ENCODE results near the gene ITPK1.

The ITPK1 gene

DNA sequence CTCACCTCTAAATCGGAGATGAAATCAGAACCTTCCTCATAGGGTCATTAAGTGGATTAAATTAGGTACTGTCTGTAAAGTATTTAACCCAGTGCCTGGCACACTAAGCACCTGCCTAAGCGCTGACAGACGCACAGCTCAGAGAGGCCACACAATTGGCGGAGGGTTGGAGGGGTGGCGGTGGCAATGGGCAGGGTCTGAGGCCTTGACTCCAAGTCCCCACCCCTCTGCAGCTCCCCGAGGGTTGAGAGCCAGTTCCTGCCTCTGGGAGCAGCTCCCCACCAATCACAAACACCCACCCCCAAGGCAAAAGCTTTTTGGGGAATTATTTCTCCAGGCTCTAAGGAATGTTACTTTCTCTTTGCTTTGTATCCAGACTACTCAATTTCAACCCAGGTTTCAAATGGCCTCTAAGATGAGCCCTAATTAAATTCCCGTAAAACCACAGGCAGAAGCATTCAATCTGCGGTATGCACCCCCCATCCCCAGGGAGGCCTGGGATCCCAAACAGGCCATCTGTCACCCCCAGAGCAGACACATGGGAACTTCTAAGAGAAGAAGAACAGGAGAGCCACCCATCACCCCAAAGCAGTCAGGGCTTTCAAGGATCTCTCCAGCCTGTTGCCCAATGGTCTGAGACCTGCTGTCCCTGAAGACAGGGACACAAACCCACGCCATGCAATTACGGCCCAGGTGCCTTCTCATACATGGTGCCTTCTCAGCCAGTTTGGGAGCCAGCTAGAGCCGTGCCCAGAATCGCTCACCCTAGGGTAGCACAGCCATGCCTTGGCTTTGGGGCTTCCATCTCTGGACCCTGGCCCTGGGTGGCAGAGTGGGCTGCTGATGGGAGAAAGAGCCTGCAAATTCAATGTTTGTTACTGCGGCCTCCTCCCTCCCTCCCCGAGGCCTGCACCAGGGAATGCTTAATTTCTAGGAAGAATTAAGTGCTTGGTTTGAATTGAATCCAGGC, 126.7 kb downstream of the ITPK1 start:
- Histone ChIP-seq H3K9ac (ENCODE audit: low read length) (no peak overlapping the region), H3K36me3 (ENCODE audit: control insufficient read depth, insufficient read depth, low read length) (no peaks in the 10 kb centered on the region), H3K9me3 (ENCODE audit: control insufficient read depth, low read length) (no peaks in the 10 kb centered on the region), H3K4me3 (ENCODE audit: low read length) (no peak overlapping the region), H3K27me3 (ENCODE audit: control insufficient read depth, insufficient read depth, low read length) (no peaks in the 10 kb centered on the region), H3K4me1 (ENCODE audit: control insufficient read depth, insufficient read depth, low read length) (peaks cover 15% of the 10 kb centered on the region)

- peaks cover 12% of the 10 kb centered on the region for H3K4me1 ChIP-seq (ENCODE audit: control insufficient read depth, insufficient read depth, low read length)
- H3K4me3 ChIP-seq (ENCODE audit: low read length): no peak overlapping the region
- H3K27me3 ChIP-seq (ENCODE audit: control insufficient read depth, insufficient read depth, low read length): no peaks in the 10 kb centered on the region
- no peaks in the 10 kb centered on the region for H3K9me3 ChIP-seq (ENCODE audit: control insufficient read depth, low read length)
- no peaks in the 10 kb centered on the region for H3K36me3 ChIP-seq (ENCODE audit: control insufficient read depth, insufficient read depth, low read length)
- H3K9ac ChIP-seq (ENCODE audit: low read length): no peak overlapping the region
Observed at GRCh38 chr14:92987713-92988510, 127.8 kb downstream of the ITPK1 start.

DNA sequence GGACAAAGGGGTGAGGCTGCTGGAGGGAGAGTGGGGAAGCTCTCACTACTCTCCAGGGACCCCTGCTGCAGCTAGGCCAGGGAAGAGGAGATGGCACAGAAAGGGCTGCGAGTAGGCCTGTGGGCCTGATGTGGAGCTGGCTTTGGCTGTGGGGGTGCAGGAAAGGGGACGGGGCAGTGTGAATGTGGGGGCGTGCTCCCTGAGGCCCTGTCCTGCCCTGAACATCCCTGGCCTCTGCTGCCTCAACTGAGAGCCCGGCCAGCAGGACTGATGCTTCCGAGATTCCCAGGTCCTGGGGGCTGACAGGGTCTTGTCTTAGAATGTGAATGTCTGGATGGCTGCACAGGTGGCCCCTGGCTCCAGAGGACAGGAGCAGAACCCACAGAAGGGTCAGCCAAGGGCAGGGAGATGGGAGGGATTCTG, 128.6 kb downstream of the ITPK1 start:
- H3K27me3 ChIP-seq (ENCODE audit: control insufficient read depth, insufficient read depth, low read length): no peaks in the 10 kb centered on the region
- H3K9ac ChIP-seq (ENCODE audit: low read length): no peak overlapping the region
- no peaks in the 10 kb centered on the region for H3K36me3 ChIP-seq (ENCODE audit: control insufficient read depth, insufficient read depth, low read length)
- H3K4me3 ChIP-seq (ENCODE audit: low read length): no peak overlapping the region
- no peaks in the 10 kb centered on the region for H3K9me3 ChIP-seq (ENCODE audit: control insufficient read depth, low read length)
- H3K4me1 ChIP-seq (ENCODE audit: control insufficient read depth, insufficient read depth, low read length): peaks cover 12% of the 10 kb centered on the region

- Histone ChIP-seq H3K27me3 (ENCODE audit: control insufficient read depth, insufficient read depth, low read length) (no peaks in the 10 kb centered on the region), H3K4me1 (ENCODE audit: control insufficient read depth, insufficient read depth, low read length) (peaks cover 12% of the 10 kb centered on the region), H3K9me3 (ENCODE audit: control insufficient read depth, low read length) (no peaks in the 10 kb centered on the region), H3K9ac (ENCODE audit: low read length) (no peak overlapping the region), H3K4me3 (ENCODE audit: low read length) (no peak overlapping the region), H3K36me3 (ENCODE audit: control insufficient read depth, insufficient read depth, low read length) (no peaks in the 10 kb centered on the region)
Observed at GRCh38 chr14:92986254-92987147, 129.2 kb downstream of the ITPK1 start.

- Histone ChIP-seq H3K4me3 (ENCODE audit: low read length) (no peak overlapping the region), H3K4me1 (ENCODE audit: control insufficient read depth, insufficient read depth, low read length) (peaks cover 12% of the 10 kb centered on the region), H3K9ac (ENCODE audit: low read length) (no peak overlapping the region), H3K27me3 (ENCODE audit: control insufficient read depth, insufficient read depth, low read length) (no peaks in the 10 kb centered on the region), H3K9me3 (ENCODE audit: control insufficient read depth, low read length) (no peaks in the 10 kb centered on the region), H3K36me3 (ENCODE audit: control insufficient read depth, insufficient read depth, low read length) (no peaks in the 10 kb centered on the region)
Observed at GRCh38 chr14:92985521-92985920, 130.2 kb downstream of the ITPK1 start.

DNA sequence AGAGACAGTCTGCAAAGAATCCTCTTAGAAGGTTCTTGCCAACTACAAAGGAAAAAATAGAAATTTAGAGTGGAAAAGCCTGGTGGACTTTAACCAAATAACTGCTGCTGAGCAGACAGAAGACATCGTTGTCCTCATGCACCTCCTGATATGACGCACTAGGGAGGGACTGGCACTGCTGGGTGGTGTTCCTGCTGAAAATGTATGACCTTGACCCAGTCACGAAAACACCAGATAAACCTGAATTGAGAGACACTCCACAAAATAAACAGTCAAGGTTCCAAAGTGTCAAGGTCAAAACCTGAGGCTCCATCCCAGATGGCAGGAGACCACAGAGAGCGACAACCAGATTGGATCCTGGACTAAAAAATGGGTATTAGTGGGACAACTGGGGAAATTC, 130.8 kb downstream of the ITPK1 start:
- Histone ChIP-seq H3K27me3 (ENCODE audit: control insufficient read depth, insufficient read depth, low read length) (no peaks in the 10 kb centered on the region), H3K9ac (ENCODE audit: low read length) (no peak overlapping the region), H3K4me3 (ENCODE audit: low read length) (no peak overlapping the region), H3K4me1 (ENCODE audit: control insufficient read depth, insufficient read depth, low read length) (peaks cover 12% of the 10 kb centered on the region), H3K9me3 (ENCODE audit: control insufficient read depth, low read length) (no peaks in the 10 kb centered on the region), H3K36me3 (ENCODE audit: control insufficient read depth, insufficient read depth, low read length) (no peaks in the 10 kb centered on the region)

- H3K4me3 ChIP-seq (ENCODE audit: low read length): no peak overlapping the region
- H3K27me3 ChIP-seq (ENCODE audit: control insufficient read depth, insufficient read depth, low read length): no peaks in the 10 kb centered on the region
- peaks cover 12% of the 10 kb centered on the region for H3K4me1 ChIP-seq (ENCODE audit: control insufficient read depth, insufficient read depth, low read length)
- H3K9ac ChIP-seq (ENCODE audit: low read length): no peak overlapping the region
- H3K36me3 ChIP-seq (ENCODE audit: control insufficient read depth, insufficient read depth, low read length): no peaks in the 10 kb centered on the region
- no peaks in the 10 kb centered on the region for H3K9me3 ChIP-seq (ENCODE audit: control insufficient read depth, low read length)
Observed at GRCh38 chr14:92984082-92984788, 131.5 kb downstream of the ITPK1 start.

GRCh38 chr14:92982956-92983355, 132.8 kb downstream of the ITPK1 start:
- Histone ChIP-seq H3K27me3 (ENCODE audit: control insufficient read depth, insufficient read depth, low read length) (no peaks in the 10 kb centered on the region), H3K9ac (ENCODE audit: low read length) (no peak overlapping the region), H3K4me1 (ENCODE audit: control insufficient read depth, insufficient read depth, low read length) (peaks cover 12% of the 10 kb centered on the region), H3K9me3 (ENCODE audit: control insufficient read depth, low read length) (no peaks in the 10 kb centered on the region), H3K36me3 (ENCODE audit: control insufficient read depth, insufficient read depth, low read length) (no peaks in the 10 kb centered on the region), H3K4me3 (ENCODE audit: low read length) (no peak overlapping the region)

DNA sequence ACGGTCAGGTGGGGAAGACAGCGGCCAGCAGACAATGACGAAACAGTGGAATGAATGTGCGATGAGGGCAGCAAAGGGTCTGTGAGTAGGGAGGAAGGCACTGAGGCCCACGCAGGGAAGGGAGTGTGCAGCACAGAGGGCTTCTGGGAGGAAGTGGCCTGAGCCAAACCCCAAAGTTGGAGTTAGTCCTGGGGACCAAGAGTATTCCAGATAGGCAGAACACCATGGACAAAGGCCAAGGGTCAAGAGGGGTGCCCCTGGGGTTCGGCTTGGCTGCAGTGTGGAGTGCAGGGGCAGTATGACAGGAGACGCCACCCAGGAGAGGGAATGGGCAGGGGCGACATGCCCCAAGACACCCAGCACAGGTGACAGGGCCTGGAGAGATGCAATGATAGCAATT, 134.0 kb downstream of the ITPK1 start:
- no peaks in the 10 kb centered on the region for H3K27me3 ChIP-seq (ENCODE audit: control insufficient read depth, insufficient read depth, low read length)
- peaks cover 12% of the 10 kb centered on the region for H3K4me1 ChIP-seq (ENCODE audit: control insufficient read depth, insufficient read depth, low read length)
- no peak overlapping the region for H3K9ac ChIP-seq (ENCODE audit: low read length)
- H3K9me3 ChIP-seq (ENCODE audit: control insufficient read depth, low read length): no peaks in the 10 kb centered on the region
- no peak overlapping the region for H3K4me3 ChIP-seq (ENCODE audit: low read length)
- H3K36me3 ChIP-seq (ENCODE audit: control insufficient read depth, insufficient read depth, low read length): no peaks in the 10 kb centered on the region

GRCh38 chr14:92980866-92981265, 134.9 kb downstream of the ITPK1 start:
- H3K4me1 ChIP-seq (ENCODE audit: control insufficient read depth, insufficient read depth, low read length): peaks cover 3% of the 10 kb centered on the region
- H3K9me3 ChIP-seq (ENCODE audit: control insufficient read depth, low read length): peaks cover 5% of the 10 kb centered on the region
- H3K4me3 ChIP-seq (ENCODE audit: low read length): no peak overlapping the region
- no peaks in the 10 kb centered on the region for H3K27me3 ChIP-seq (ENCODE audit: control insufficient read depth, insufficient read depth, low read length)
- H3K36me3 ChIP-seq (ENCODE audit: control insufficient read depth, insufficient read depth, low read length): no peaks in the 10 kb centered on the region
- no peak overlapping the region for H3K9ac ChIP-seq (ENCODE audit: low read length)
